ENCODE data around the gene TIMP2.

TIMP2 gene

DNA sequence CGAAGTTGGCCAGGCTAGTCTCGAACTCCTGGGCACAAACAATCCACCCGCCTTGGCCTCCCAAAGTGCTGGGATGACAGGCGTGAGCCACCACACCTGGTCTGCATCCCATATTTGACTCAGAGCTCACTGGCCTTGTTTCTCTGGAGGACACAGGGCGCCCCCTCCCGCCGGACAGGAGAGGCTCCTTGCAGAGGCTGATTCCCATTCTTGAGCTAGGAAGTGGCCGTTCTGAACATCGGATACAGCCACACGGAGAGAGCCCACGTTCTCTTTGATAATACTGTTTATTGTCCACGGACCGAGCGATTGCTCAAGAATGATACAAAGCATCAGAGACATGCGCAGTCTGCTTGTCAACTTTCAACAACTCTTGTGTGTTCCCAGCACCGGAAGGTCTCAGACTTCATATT lies 72.5 kb downstream of the TIMP2 start:
- no peak overlapping the region for H3K4me3 ChIP-seq (ENCODE audit: low read depth, low read length)
- no peak for DNase-seq (ENCODE audit: low read depth)
- TF ChIP-seq, protein P1, sequence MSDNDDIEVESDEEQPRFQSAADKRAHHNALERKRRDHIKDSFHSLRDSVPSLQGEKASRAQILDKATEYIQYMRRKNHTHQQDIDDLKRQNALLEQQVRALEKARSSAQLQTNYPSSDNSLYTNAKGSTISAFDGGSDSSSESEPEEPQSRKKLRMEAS (IDR thresholded peaks at IDR 0.05; ENCODE audit: low read depth, low read length), result no peak
- TF ChIP-seq POLR2A (IDR thresholded peaks at IDR 0.05; ENCODE audit: extremely low read depth, insufficient read length) (no peak), MYC (IDR thresholded peaks at IDR 0.05; ENCODE audit: low read depth, low read length) (no peak)
- TF ChIP-seq, protein P2, sequence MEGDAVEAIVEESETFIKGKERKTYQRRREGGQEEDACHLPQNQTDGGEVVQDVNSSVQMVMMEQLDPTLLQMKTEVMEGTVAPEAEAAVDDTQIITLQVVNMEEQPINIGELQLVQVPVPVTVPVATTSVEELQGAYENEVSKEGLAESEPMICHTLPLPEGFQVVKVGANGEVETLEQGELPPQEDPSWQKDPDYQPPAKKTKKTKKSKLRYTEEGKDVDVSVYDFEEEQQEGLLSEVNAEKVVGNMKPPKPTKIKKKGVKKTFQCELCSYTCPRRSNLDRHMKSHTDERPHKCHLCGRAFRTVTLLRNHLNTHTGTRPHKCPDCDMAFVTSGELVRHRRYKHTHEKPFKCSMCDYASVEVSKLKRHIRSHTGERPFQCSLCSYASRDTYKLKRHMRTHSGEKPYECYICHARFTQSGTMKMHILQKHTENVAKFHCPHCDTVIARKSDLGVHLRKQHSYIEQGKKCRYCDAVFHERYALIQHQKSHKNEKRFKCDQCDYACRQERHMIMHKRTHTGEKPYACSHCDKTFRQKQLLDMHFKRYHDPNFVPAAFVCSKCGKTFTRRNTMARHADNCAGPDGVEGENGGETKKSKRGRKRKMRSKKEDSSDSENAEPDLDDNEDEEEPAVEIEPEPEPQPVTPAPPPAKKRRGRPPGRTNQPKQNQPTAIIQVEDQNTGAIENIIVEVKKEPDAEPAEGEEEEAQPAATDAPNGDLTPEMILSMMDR (IDR thresholded peaks at IDR 0.05; ENCODE audit: low read depth, low read length), result no peak

DNA sequence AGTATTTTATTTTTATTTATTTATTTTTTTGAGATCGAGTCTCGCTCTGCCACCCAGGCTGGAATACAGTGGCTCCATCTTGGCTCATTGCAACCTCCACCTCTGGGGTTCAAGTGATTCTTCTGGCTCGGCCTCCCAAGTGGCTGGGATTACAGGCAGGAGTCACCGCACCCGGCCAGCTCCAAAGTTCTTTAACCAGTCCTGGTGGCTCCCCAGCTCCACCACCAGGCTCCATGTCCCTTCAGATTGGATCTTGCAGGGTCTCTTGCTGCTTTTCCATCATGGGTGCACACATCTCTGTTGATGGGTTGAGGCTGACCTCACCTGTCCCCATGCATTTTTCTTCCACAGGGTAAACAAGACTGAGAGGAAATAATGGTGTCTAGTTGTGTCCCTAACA lies 76.2 kb downstream of the TIMP2 start:
- no peak for DNase-seq (ENCODE audit: low read depth)
- TF ChIP-seq POLR2A (IDR thresholded peaks at IDR 0.05; ENCODE audit: extremely low read depth, insufficient read length), result no peak
- TF ChIP-seq, protein P1 (IDR thresholded peaks at IDR 0.05; ENCODE audit: low read depth, low read length), result no peak

DNA sequence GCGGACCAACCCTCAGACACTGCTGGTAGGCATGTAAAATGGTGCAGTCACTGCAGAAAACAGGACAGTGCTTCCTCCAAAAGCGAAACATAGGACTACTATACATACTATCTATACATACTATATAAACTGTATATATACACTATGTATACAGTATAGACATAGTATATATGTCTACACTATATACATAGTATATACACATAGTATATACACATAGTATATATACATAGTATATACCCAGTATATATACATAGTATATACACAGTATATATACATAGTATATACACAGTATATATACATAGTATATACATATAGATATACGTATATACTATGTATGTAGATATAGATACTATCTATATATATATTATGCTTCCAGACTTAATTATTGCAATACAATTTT lies 78.1 kb downstream of the TIMP2 start:
- DNase-seq (ENCODE audit: low read depth), result no peak

More for the DNA sequence above, 76.2 kb downstream of the TIMP2 start:
- H3K4me3 ChIP-seq (ENCODE audit: low read depth, low read length), result no peak overlapping the region

DNA sequence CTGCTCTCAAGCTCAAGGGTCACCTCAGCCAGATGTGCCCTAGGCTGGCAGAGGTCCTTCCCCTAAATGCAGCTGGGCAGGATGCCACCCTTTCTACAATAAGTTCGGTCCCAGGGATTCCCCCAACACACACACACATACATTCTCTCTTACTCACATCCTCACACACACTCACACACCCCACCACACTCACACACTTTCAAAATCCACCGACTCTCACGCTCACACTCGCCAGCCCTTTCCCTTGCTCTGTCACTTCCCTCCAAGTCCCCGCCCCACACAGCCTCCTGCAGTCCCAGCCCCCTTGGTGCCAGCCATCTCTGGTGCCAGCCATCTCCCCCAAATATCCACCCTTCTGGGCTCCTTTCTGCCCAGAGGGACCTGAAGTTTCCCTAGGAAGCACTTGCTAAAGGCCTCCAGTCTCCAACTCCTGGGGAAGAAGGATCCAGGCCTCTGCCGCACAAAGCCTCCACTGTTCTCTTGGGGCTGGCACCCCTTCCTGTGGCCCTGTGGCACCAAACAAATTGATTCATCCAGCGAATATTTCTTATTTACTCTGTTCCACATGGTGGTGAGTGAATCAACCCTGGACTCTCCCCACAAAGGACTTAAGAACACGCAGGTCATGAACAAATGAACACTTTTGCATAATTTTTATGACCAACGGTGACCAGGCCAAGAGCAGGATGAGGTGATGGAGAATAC lies 80.7 kb downstream of the TIMP2 start:
- H3K4me3 ChIP-seq (ENCODE audit: low read depth, low read length), result no peak overlapping the region
- DNase-seq (ENCODE audit: low read depth), result no peak
- TF ChIP-seq, protein P2 (IDR thresholded peaks at IDR 0.05; ENCODE audit: low read depth, low read length), result no peak
- TF ChIP-seq MYC (IDR thresholded peaks at IDR 0.05; ENCODE audit: low read depth, low read length) (no peak), POLR2A (IDR thresholded peaks at IDR 0.05; ENCODE audit: extremely low read depth, insufficient read length) (no peak)
- TF ChIP-seq, protein P1 (IDR thresholded peaks at IDR 0.05; ENCODE audit: low read depth, low read length), result no peak

More for the DNA sequence above, 78.1 kb downstream of the TIMP2 start:
- TF ChIP-seq, protein P2 (IDR thresholded peaks at IDR 0.05; ENCODE audit: low read depth, low read length), result no peak
- TF ChIP-seq, protein P1 (IDR thresholded peaks at IDR 0.05; ENCODE audit: low read depth, low read length), result no peak
- no peak for TF ChIP-seq POLR2A (IDR thresholded peaks at IDR 0.05; ENCODE audit: extremely low read depth, insufficient read length)
- no peak for TF ChIP-seq MYC (IDR thresholded peaks at IDR 0.05; ENCODE audit: low read depth, low read length)
- H3K4me3 ChIP-seq (ENCODE audit: low read depth, low read length), result no peak overlapping the region

DNA sequence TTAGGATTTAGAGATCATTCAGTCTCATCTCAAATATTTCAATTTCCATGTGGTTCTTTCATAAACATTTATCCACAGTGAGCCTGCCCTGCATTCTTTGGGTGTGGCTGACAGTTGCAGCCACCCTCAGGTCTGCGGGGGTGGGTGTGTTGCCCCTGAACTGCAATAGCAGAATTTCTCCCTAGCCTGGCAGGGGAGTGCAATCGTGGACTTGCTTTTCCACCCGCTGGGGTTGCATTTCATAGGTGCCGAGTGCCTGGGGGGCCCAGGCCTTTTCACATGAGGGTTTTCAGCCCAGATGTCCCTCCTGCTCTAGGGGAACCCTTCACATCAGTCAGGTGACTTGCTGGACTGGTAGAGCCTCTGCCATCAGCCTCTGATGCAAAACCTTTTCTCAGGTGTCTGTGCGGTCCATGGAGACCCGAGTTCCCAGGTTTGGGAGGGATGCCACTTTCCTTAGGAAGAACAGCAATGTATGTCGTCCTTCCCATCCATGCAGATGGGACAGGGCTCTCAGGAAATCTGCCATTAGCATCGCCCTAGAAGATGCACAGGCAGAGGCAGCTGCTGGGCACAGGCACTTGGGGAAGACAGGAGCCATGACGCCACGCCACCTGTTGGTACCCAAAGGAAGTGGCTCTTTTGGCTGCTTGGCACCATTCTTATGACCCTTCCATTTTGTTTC lies 82.2 kb downstream of the TIMP2 start:
- TF ChIP-seq, protein P2 (IDR thresholded peaks at IDR 0.05; ENCODE audit: low read depth, low read length), result peak; percentile 84
- TF ChIP-seq POLR2A (IDR thresholded peaks at IDR 0.05; ENCODE audit: extremely low read depth, insufficient read length), result no peak
- TF ChIP-seq MYC (IDR thresholded peaks at IDR 0.05; ENCODE audit: low read depth, low read length), result no peak
- no peak overlapping the region for H3K4me3 ChIP-seq (ENCODE audit: low read depth, low read length)
- DNase-seq (ENCODE audit: low read depth), result peak; percentile 71
